ENCODE measurements around the gene LHFPL2. TPM values are rescaled to one million over a fixed set of nuclear protein-coding genes. Genes with fewer than 3 reads are reported as not detected.
A peak's percentile ranks its signal among the peaks of the same experiment; 100 is the strongest.

LHFPL2 gene
- total RNA-seq, 1 donor from 2014 or later, result 40.6 TPM

- no peaks in the 10 kb centered on the region for H3K9me3 ChIP-seq
- H3K27ac ChIP-seq, result no peak overlapping the region
- no peaks in the 10 kb centered on the region for H3K27me3 ChIP-seq (ENCODE audit: low read depth)
- H3K4me1 ChIP-seq, result peaks cover 22% of the 10 kb centered on the region
- ATAC-seq, result no peak
- no peak for DNase-seq
- no peak for TF ChIP-seq CTCF (IDR thresholded peaks at IDR 0.05)
- no peaks in the 10 kb centered on the region for H3K36me3 ChIP-seq
- H3K4me3 ChIP-seq, result no peak overlapping the region
- intact Hi-C loops (cut with DNase I), result no loop called here
Measured at GRCh38 chr5:78650531-78650930, 2.0 kb upstream of the LHFPL2 start.

GRCh38 chr5:78649861-78650496, 1.4 kb upstream of the LHFPL2 start:
- H3K4me1 ChIP-seq, result peaks cover 22% of the 10 kb centered on the region
- no peak for TF ChIP-seq CTCF (IDR thresholded peaks at IDR 0.05)
- H3K4me3 ChIP-seq, result no peak overlapping the region
- no peaks in the 10 kb centered on the region for H3K36me3 ChIP-seq
- H3K27me3 ChIP-seq (ENCODE audit: low read depth), result no peaks in the 10 kb centered on the region
- no peaks in the 10 kb centered on the region for H3K9me3 ChIP-seq
- DNase-seq, result no peak
- no peak overlapping the region for H3K27ac ChIP-seq
- intact Hi-C loops (cut with DNase I), result no loop called here
- no peak for ATAC-seq

GRCh38 chr5:78649211-78649695, 681 bp upstream of the LHFPL2 start:
- Histone ChIP-seq H3K4me1 (peaks cover 22% of the 10 kb centered on the region), H3K36me3 (no peaks in the 10 kb centered on the region), H3K9me3 (no peaks in the 10 kb centered on the region), H3K4me3 (peak overlapping the region; percentile 78), H3K27ac (peak overlapping the region; percentile 85), H3K27me3 (ENCODE audit: low read depth) (no peaks in the 10 kb centered on the region)
- intact Hi-C loops (cut with DNase I), result no loop called here
- TF ChIP-seq CTCF (IDR thresholded peaks at IDR 0.05), result no peak
- ATAC-seq (peak in 1 of 2 donors; percentile 1), DNase-seq (no peak)

GRCh38 chr5:78647838-78648358, 674 bp downstream of the LHFPL2 start:
- peak overlapping the region; percentile 85 for H3K27ac ChIP-seq
- DNase-seq, result peak; percentile 65
- no peaks in the 10 kb centered on the region for H3K27me3 ChIP-seq (ENCODE audit: low read depth)
- TF ChIP-seq CTCF (IDR thresholded peaks at IDR 0.05), result peak; percentile 20
- H3K9me3 ChIP-seq, result no peaks in the 10 kb centered on the region
- intact Hi-C loops (cut with DNase I), result no loop called here
- peak overlapping the region; percentile 78 for H3K4me3 ChIP-seq
- H3K36me3 ChIP-seq, result no peaks in the 10 kb centered on the region
- peak; percentile 55 to 69 for ATAC-seq
- H3K4me1 ChIP-seq, result peaks cover 22% of the 10 kb centered on the region

- peak overlapping the region; percentile 85 for H3K27ac ChIP-seq
- H3K4me3 ChIP-seq, result peak overlapping the region; percentile 78
- H3K4me1 ChIP-seq, result peaks cover 22% of the 10 kb centered on the region
- H3K36me3 ChIP-seq, result no peaks in the 10 kb centered on the region
- no peak for TF ChIP-seq CTCF (IDR thresholded peaks at IDR 0.05)
- H3K27me3 ChIP-seq (ENCODE audit: low read depth), result no peaks in the 10 kb centered on the region
- DNase-seq (no peak), ATAC-seq (no peak)
- no peaks in the 10 kb centered on the region for H3K9me3 ChIP-seq
- intact Hi-C loops (cut with DNase I), result no loop called here
Measured at GRCh38 chr5:78647351-78647818, 1.2 kb downstream of the LHFPL2 start.
